ENCODE measurements around the gene HCFC1.

GRCh38 chrX:153958605-153959004 is 13.0 kb downstream of the HCFC1 start:
- no peak for TF ChIP-seq POLR2AphosphoS5 (IDR thresholded peaks at IDR 0.05)
- TF ChIP-seq POLR2A (IDR thresholded peaks at IDR 0.05): no peak
- TF ChIP-seq, protein P1, sequence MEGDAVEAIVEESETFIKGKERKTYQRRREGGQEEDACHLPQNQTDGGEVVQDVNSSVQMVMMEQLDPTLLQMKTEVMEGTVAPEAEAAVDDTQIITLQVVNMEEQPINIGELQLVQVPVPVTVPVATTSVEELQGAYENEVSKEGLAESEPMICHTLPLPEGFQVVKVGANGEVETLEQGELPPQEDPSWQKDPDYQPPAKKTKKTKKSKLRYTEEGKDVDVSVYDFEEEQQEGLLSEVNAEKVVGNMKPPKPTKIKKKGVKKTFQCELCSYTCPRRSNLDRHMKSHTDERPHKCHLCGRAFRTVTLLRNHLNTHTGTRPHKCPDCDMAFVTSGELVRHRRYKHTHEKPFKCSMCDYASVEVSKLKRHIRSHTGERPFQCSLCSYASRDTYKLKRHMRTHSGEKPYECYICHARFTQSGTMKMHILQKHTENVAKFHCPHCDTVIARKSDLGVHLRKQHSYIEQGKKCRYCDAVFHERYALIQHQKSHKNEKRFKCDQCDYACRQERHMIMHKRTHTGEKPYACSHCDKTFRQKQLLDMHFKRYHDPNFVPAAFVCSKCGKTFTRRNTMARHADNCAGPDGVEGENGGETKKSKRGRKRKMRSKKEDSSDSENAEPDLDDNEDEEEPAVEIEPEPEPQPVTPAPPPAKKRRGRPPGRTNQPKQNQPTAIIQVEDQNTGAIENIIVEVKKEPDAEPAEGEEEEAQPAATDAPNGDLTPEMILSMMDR (IDR thresholded peaks at IDR 0.05): no peak
